GM18508 (cell line): Measurements from ENCODE around the gene HID1.
"Not testable (repeated sequence)": the region's sequence is repeated elsewhere in the genome, so short reads cannot be mapped to it uniquely, and the experiment has no call there.

ENCODE experiments used
- ATAC-seq: cut with Tn5 transposase; IDR thresholded peaks from one replicate; pipeline ENCODE4 v1.9.1; 2021; ENCODE audit warnings: moderate number of reproducible peaks; ENCODE audit not compliant: insufficient read depth, unreplicated experiment

The HID1 gene

GRCh38 chr17:74972107-74972972 lies at the start of gene HID1:
HID1 (minus strand) TSS chr17:74972759; CDS start chr17:74972656, 103 bp downstream.
- no peak for ATAC-seq

- ATAC-seq, result no peak
These were observed 48.0 kb upstream of the HID1 start for GRCh38 chr17:75020331-75021110.

- ATAC-seq, result no peak
These were observed 47.2 kb upstream of the HID1 start for GRCh38 chr17:75019710-75020109.

- ATAC-seq, result no peak
These were observed 46.6 kb upstream of the HID1 start for GRCh38 chr17:75019146-75019545.

GRCh38 chr17:75013092-75013559 lies 40.6 kb upstream of the HID1 start:
- ATAC-seq, result no peak

- peak; percentile 51 for ATAC-seq
These were observed 40.0 kb upstream of the HID1 start, which contains the start of gene MRPL58 for GRCh38 chr17:75012346-75013091. MRPL58 (plus strand) TSS chr17:75012670; CDS start chr17:75012687, 17 bp downstream.

- ATAC-seq, result no peak
These were observed 39.5 kb upstream of the HID1 start for GRCh38 chr17:75012096-75012345.

- no peak for ATAC-seq
These were observed 39.0 kb upstream of the HID1 start for GRCh38 chr17:75011401-75012095.

GRCh38 chr17:75010683-75011400 lies 38.3 kb upstream of the HID1 start:
- ATAC-seq, result no peak

- ATAC-seq, result no peak
These were observed 36.7 kb upstream of the HID1 start for GRCh38 chr17:75009139-75009724.

GRCh38 chr17:75008373-75008772 lies 35.8 kb upstream of the HID1 start:
- no peak for ATAC-seq

GRCh38 chr17:75006653-75007052 lies 34.1 kb upstream of the HID1 start:
- no peak for ATAC-seq

GRCh38 chr17:75006084-75006483 lies 33.5 kb upstream of the HID1 start:
- not testable (repeated sequence) for ATAC-seq

- no peak for ATAC-seq
These were observed 32.7 kb upstream of the HID1 start for GRCh38 chr17:75005291-75005690.

GRCh38 chr17:75004371-75004770 lies 31.8 kb upstream of the HID1 start:
- no peak for ATAC-seq

GRCh38 chr17:75003957-75004355 lies 31.4 kb upstream of the HID1 start:
- ATAC-seq, result no peak

GRCh38 chr17:75003070-75003956 lies 30.8 kb upstream of the HID1 start:
- no peak for ATAC-seq
